Skeletal muscle tissue (tissue), 4 donors: ENCODE measurements around the gene GPC6. TPM values are rescaled to one million over a fixed set of nuclear protein-coding genes. Genes with fewer than 3 reads are reported as not detected.

Source experiments
- H3K27ac ChIP-seq: one replicate; pipeline ENCODE4 v1.7.0; 2013; ENCODE audit warnings: mild to moderate bottlenecking, low read depth, low read length, inconsistent platforms
- H3K27me3 ChIP-seq, 3 donors: one replicate each; pipeline ENCODE4 v1.7.0; 2013; ENCODE audit warnings: low read length in 3 of 3; ENCODE audit not compliant: control insufficient read depth in 3 of 3, insufficient read depth in 3 of 3
- H3K36me3 ChIP-seq, 3 donors: one replicate each; pipeline ENCODE4 v1.7.0; 2013; ENCODE audit warnings: low read length in 3 of 3; ENCODE audit not compliant: control insufficient read depth in 3 of 3, insufficient read depth in 3 of 3
- H3K4me1 ChIP-seq, 3 donors: one replicate each; pipeline ENCODE4 v1.7.0; 2013; ENCODE audit warnings: low read length in 3 of 3, mild to moderate bottlenecking in 3 of 3; ENCODE audit not compliant: control insufficient read depth in 3 of 3, insufficient read depth in 3 of 3
- H3K4me3 ChIP-seq, 3 donors: one replicate each; pipeline ENCODE4 v1.7.0; 2013; ENCODE audit warnings: low read length in 3 of 3
- H3K9ac ChIP-seq, 3 donors: one replicate each; pipeline ENCODE4 v1.7.0; 2013; ENCODE audit warnings: low read length in 3 of 3, mild to moderate bottlenecking in 3 of 3, moderate library complexity in 2 of 3, low read depth in 1 of 3
- H3K9me3 ChIP-seq, 3 donors: one replicate each; pipeline ENCODE4 v1.7.0; 2013; ENCODE audit warnings: low read length in 3 of 3; ENCODE audit not compliant: control insufficient read depth in 3 of 3
- total RNA-seq: library from RNA; depleted of rRNA; stranded (reverse); fragments of >200 nt; gene quantifications from one replicate; pipeline ENCODE4 v1.2.3, GENCODE V29; 2014
- donor health status: Osteomylitis.

Gene GPC6
- total RNA-seq, 1 donor from 2014 or later = 7.8 TPM

GRCh38 chr13:93800342-93800741, 573.7 kb downstream of the GPC6 start:
- no peak overlapping the region for H3K27ac ChIP-seq
- no peaks in the 10 kb centered on the region for H3K9me3 ChIP-seq
- no peak overlapping the region for H3K9ac ChIP-seq
- no peaks in the 10 kb centered on the region for H3K36me3 ChIP-seq
- H3K4me3 ChIP-seq = no peak overlapping the region
- no peaks in the 10 kb centered on the region for H3K4me1 ChIP-seq
- no peaks in the 10 kb centered on the region for H3K27me3 ChIP-seq

GRCh38 chr13:93805736-93806135, 579.1 kb downstream of the GPC6 start:
- H3K27me3 ChIP-seq = no peaks in the 10 kb centered on the region
- H3K27ac ChIP-seq = no peak overlapping the region
- no peaks in the 10 kb centered on the region for H3K9me3 ChIP-seq
- no peaks in the 10 kb centered on the region for H3K4me1 ChIP-seq
- no peaks in the 10 kb centered on the region for H3K36me3 ChIP-seq
- no peak overlapping the region for H3K4me3 ChIP-seq
- H3K9ac ChIP-seq = no peak overlapping the region

DNA sequence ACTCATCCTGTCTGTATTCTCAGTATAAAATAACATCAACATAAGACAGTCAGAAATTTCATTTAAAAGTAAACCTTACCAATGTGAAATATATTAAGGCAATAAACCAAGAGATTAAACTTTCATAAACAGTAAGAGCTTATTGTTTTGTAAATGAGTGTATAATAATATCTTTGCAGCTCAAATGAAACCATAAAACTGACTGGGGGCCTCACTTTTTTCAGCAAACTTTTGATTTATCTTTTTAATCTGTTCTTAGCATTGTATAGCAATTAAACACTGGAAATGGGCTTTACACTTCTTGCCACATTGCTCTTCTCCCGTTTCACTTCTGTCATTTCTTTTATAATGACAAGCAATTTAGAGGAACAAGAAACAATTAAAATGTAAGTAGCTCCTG, 580.3 kb downstream of the GPC6 start:
- Histone ChIP-seq H3K9me3 (no peaks in the 10 kb centered on the region), H3K4me1 (no peaks in the 10 kb centered on the region), H3K9ac (no peak overlapping the region), H3K27ac (no peak overlapping the region), H3K4me3 (no peak overlapping the region), H3K36me3 (no peaks in the 10 kb centered on the region), H3K27me3 (no peaks in the 10 kb centered on the region)

GRCh38 chr13:93810264-93810663, 583.7 kb downstream of the GPC6 start:
- H3K9me3 ChIP-seq = no peaks in the 10 kb centered on the region
- no peaks in the 10 kb centered on the region for H3K36me3 ChIP-seq
- H3K27me3 ChIP-seq = no peaks in the 10 kb centered on the region
- H3K27ac ChIP-seq = no peak overlapping the region
- H3K4me3 ChIP-seq = no peak overlapping the region
- H3K9ac ChIP-seq = no peak overlapping the region
- H3K4me1 ChIP-seq = no peaks in the 10 kb centered on the region

GRCh38 chr13:93811071-93811737, 584.6 kb downstream of the GPC6 start:
- Histone ChIP-seq H3K27me3 (no peaks in the 10 kb centered on the region), H3K9me3 (no peaks in the 10 kb centered on the region), H3K27ac (no peak overlapping the region), H3K36me3 (no peaks in the 10 kb centered on the region), H3K4me3 (no peak overlapping the region), H3K4me1 (no peaks in the 10 kb centered on the region), H3K9ac (no peak overlapping the region)

- Histone ChIP-seq H3K27ac (no peak overlapping the region), H3K9me3 (no peaks in the 10 kb centered on the region), H3K4me3 (no peak overlapping the region), H3K9ac (no peak overlapping the region), H3K4me1 (no peaks in the 10 kb centered on the region), H3K36me3 (no peaks in the 10 kb centered on the region), H3K27me3 (no peaks in the 10 kb centered on the region)
Observed at GRCh38 chr13:93811738-93812112, 585.1 kb downstream of the GPC6 start.

GRCh38 chr13:93814658-93815057, 588.1 kb downstream of the GPC6 start:
- Histone ChIP-seq H3K4me3 (no peak overlapping the region), H3K9ac (no peak overlapping the region), H3K36me3 (no peaks in the 10 kb centered on the region), H3K4me1 (no peaks in the 10 kb centered on the region), H3K9me3 (no peaks in the 10 kb centered on the region), H3K27ac (no peak overlapping the region), H3K27me3 (no peaks in the 10 kb centered on the region)

DNA sequence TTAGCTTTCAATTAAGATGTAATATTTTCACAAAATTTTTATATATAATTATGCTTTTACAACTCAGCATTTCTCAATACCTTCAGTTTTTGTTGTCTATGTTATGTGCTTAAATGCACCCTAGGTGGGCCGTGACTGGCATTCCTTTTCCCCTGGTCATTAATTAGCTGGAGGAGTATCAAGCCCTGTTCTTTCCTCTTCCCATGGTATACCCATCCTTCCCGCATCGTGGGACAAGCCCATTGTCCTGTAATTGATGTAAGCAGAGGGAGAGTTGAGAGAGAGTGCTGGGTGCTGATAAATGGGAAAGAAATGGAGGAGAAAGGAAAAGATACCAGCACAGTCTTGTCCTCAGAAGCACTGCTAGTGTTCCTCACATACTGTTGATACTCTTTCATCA, 591.7 kb downstream of the GPC6 start:
- Histone ChIP-seq H3K27me3 (no peaks in the 10 kb centered on the region), H3K9me3 (no peaks in the 10 kb centered on the region), H3K4me3 (no peak overlapping the region), H3K9ac (no peak overlapping the region), H3K36me3 (no peaks in the 10 kb centered on the region), H3K27ac (no peak overlapping the region), H3K4me1 (no peaks in the 10 kb centered on the region)

GRCh38 chr13:93819331-93819890, 592.8 kb downstream of the GPC6 start:
- Histone ChIP-seq H3K27ac (no peak overlapping the region), H3K4me1 (no peaks in the 10 kb centered on the region), H3K9me3 (no peaks in the 10 kb centered on the region), H3K9ac (no peak overlapping the region), H3K4me3 (no peak overlapping the region), H3K36me3 (no peaks in the 10 kb centered on the region), H3K27me3 (no peaks in the 10 kb centered on the region)

- Histone ChIP-seq H3K4me3 (no peak overlapping the region), H3K4me1 (no peaks in the 10 kb centered on the region), H3K27ac (no peak overlapping the region), H3K9ac (no peak overlapping the region), H3K36me3 (no peaks in the 10 kb centered on the region), H3K9me3 (no peaks in the 10 kb centered on the region), H3K27me3 (no peaks in the 10 kb centered on the region)
Observed at GRCh38 chr13:93824286-93824685, 597.7 kb downstream of the GPC6 start.
